Esophagus (tissue), 2 donors: Measurements from ENCODE around the gene PPP2R5E. TPM values are rescaled to one million over a fixed set of nuclear protein-coding genes. Genes with fewer than 3 reads are reported as not detected.

Experiments used
- H3K27ac ChIP-seq, 2 donors: one replicate each; pipeline ENCODE4 v1.5.1; 2013; ENCODE audit warnings: low read depth in 2 of 2, mild to moderate bottlenecking in 2 of 2, inconsistent platforms in 1 of 2, low read length in 1 of 2, moderate library complexity in 1 of 2
- H3K27me3 ChIP-seq, 2 donors: one replicate each; pipeline ENCODE4 v1.6.1; 2013; ENCODE audit warnings: low read length in 2 of 2, control low read depth in 1 of 2, mild to moderate bottlenecking in 1 of 2; ENCODE audit not compliant: insufficient read depth in 2 of 2, control insufficient read depth in 1 of 2
- H3K36me3 ChIP-seq, 2 donors: one replicate each; pipeline ENCODE4 v1.6.1; 2013; ENCODE audit warnings: low read length in 1 of 2; ENCODE audit not compliant: control insufficient read depth in 2 of 2, insufficient read depth in 2 of 2
- H3K4me1 ChIP-seq, 2 donors: one replicate each; pipeline ENCODE4 v1.6.1; 2013; ENCODE audit warnings: low read length in 1 of 2; ENCODE audit not compliant: control insufficient read depth in 2 of 2, insufficient read depth in 2 of 2
- H3K4me3 ChIP-seq, 2 donors: one replicate each; pipeline ENCODE4 v1.5.1; 2013; ENCODE audit warnings: low read length in 2 of 2, mild to moderate bottlenecking in 2 of 2, low read depth in 1 of 2, moderate library complexity in 1 of 2
- H3K9me3 ChIP-seq, 2 donors: one replicate each; pipeline ENCODE4 v1.6.1; 2013; ENCODE audit warnings: mild to moderate bottlenecking in 2 of 2, low read depth in 1 of 2, low read length in 1 of 2, moderate library complexity in 1 of 2; ENCODE audit not compliant: control insufficient read depth in 2 of 2, insufficient read depth in 1 of 2
- WGBS, 2 donors: extraction: QIAGEN DNeasy Blood & Tissue Kit; methylation state at CpG; one replicate each; pipeline ENCODE4 v1.1.7; 2013; 5-methylcytosine and 5-hydroxymethylcytosine counted together
- polyA plus RNA-seq, 2 donors: library from polyadenylated mRNA; stranded (reverse); fragments of 200-250 nt; gene quantifications; one replicate each; pipeline ENCODE4 v1.2.3, GENCODE V29; 2013
- donor health status: healthy with polysubstance abuse.
- donor health status: Bipolar disorder and iron deficiency.

The PPP2R5E gene
- polyA plus RNA-seq, 2 donors = 10.9 to 13.0 TPM

GRCh38 chr14:63428486-63428885, 114.7 kb downstream of the PPP2R5E start:
- H3K9me3 ChIP-seq = no peaks in the 10 kb centered on the region
- 81 to 89% methylated on average over 1 of the region's 1 CpG for WGBS, 2 donors

GRCh38 chr14:63426838-63427352, 116.3 kb downstream of the PPP2R5E start:
- Histone ChIP-seq H3K27me3 (no peaks in the 10 kb centered on the region), H3K4me3 (no peak overlapping the region), H3K36me3 (no peaks in the 10 kb centered on the region), H3K9me3 (no peaks in the 10 kb centered on the region), H3K4me1 (no peaks in the 10 kb centered on the region), H3K27ac (no peak overlapping the region)
- 85 to 92% methylated on average over 6 of the region's 6 CpGs for WGBS, 2 donors

More at GRCh38 chr14:63428486-63428885, 114.7 kb downstream of the PPP2R5E start:
- no peak overlapping the region for H3K4me3 ChIP-seq
- H3K27me3 ChIP-seq = no peaks in the 10 kb centered on the region
- H3K27ac ChIP-seq = no peak overlapping the region
- no peaks in the 10 kb centered on the region for H3K36me3 ChIP-seq
- no peaks in the 10 kb centered on the region for H3K4me1 ChIP-seq

- no peaks in the 10 kb centered on the region for H3K36me3 ChIP-seq
- H3K9me3 ChIP-seq = no peaks in the 10 kb centered on the region
- H3K27me3 ChIP-seq = no peaks in the 10 kb centered on the region
- no peak overlapping the region for H3K4me3 ChIP-seq
- 84 to 86% methylated on average over 4 of the region's 4 CpGs for WGBS, 2 donors
- H3K27ac ChIP-seq = no peak overlapping the region
- no peaks in the 10 kb centered on the region for H3K4me1 ChIP-seq
These were observed 119.3 kb downstream of the PPP2R5E start for GRCh38 chr14:63423889-63424288.

- H3K27me3 ChIP-seq = no peaks in the 10 kb centered on the region
- no peaks in the 10 kb centered on the region for H3K36me3 ChIP-seq
- H3K27ac ChIP-seq = no peak overlapping the region
- 88 to 90% methylated on average over 2 of the region's 2 CpGs for WGBS, 2 donors
- no peaks in the 10 kb centered on the region for H3K4me1 ChIP-seq
- H3K4me3 ChIP-seq = no peak overlapping the region
- H3K9me3 ChIP-seq = no peaks in the 10 kb centered on the region
These were observed 119.8 kb downstream of the PPP2R5E start for GRCh38 chr14:63423381-63423780.

GRCh38 chr14:63421919-63422318, 121.3 kb downstream of the PPP2R5E start:
- H3K27ac ChIP-seq = no peak overlapping the region
- no peaks in the 10 kb centered on the region for H3K4me1 ChIP-seq
- no peaks in the 10 kb centered on the region for H3K36me3 ChIP-seq
- H3K9me3 ChIP-seq = no peaks in the 10 kb centered on the region
- WGBS, 2 donors = 77 to 82% methylated on average over 3 of the region's 3 CpGs
- H3K4me3 ChIP-seq = no peak overlapping the region
- H3K27me3 ChIP-seq = no peaks in the 10 kb centered on the region

- Histone ChIP-seq H3K36me3 (no peaks in the 10 kb centered on the region), H3K27ac (no peak overlapping the region), H3K27me3 (no peaks in the 10 kb centered on the region), H3K4me3 (no peak overlapping the region), H3K4me1 (no peaks in the 10 kb centered on the region), H3K9me3 (no peaks in the 10 kb centered on the region)
- WGBS, 2 donors = 84 to 85% methylated on average over 2 of the region's 2 CpGs
These were observed 122.0 kb downstream of the PPP2R5E start for GRCh38 chr14:63421226-63421625.

GRCh38 chr14:63418020-63418419, 125.2 kb downstream of the PPP2R5E start:
- Histone ChIP-seq H3K27ac (no peak overlapping the region), H3K4me1 (no peaks in the 10 kb centered on the region), H3K27me3 (no peaks in the 10 kb centered on the region), H3K9me3 (no peaks in the 10 kb centered on the region), H3K4me3 (no peak overlapping the region), H3K36me3 (peaks cover 0 to 2% of the 10 kb centered on the region in 2 donors)
- 88 to 90% methylated on average over 3 of the region's 3 CpGs for WGBS, 2 donors

GRCh38 chr14:63413009-63413408, 130.2 kb downstream of the PPP2R5E start:
- 92 to 94% methylated on average over 1 of the region's 1 CpG for WGBS, 2 donors
- H3K4me1 ChIP-seq = no peaks in the 10 kb centered on the region
- no peak overlapping the region for H3K27ac ChIP-seq
- H3K9me3 ChIP-seq = no peaks in the 10 kb centered on the region
- peaks cover 2 to 6% of the 10 kb centered on the region in 2 donors for H3K36me3 ChIP-seq
- H3K27me3 ChIP-seq = no peaks in the 10 kb centered on the region
- no peak overlapping the region for H3K4me3 ChIP-seq

GRCh38 chr14:63406333-63406732, 136.8 kb downstream of the PPP2R5E start:
- 93 to 96% methylated on average over 9 of the region's 9 CpGs for WGBS, 2 donors
- Histone ChIP-seq H3K4me1 (peaks cover 0 to 2% of the 10 kb centered on the region in 2 donors), H3K9me3 (no peaks in the 10 kb centered on the region), H3K27me3 (no peaks in the 10 kb centered on the region), H3K36me3 (peaks cover 0 to 2% of the 10 kb centered on the region in 2 donors), H3K4me3 (no peak overlapping the region), H3K27ac (no peak overlapping the region)

- no peak overlapping the region for H3K4me3 ChIP-seq
- peaks cover 0 to 2% of the 10 kb centered on the region in 2 donors for H3K36me3 ChIP-seq
- H3K27me3 ChIP-seq = no peaks in the 10 kb centered on the region
- H3K4me1 ChIP-seq = peaks cover 0 to 2% of the 10 kb centered on the region in 2 donors
- no peaks in the 10 kb centered on the region for H3K9me3 ChIP-seq
- H3K27ac ChIP-seq = no peak overlapping the region
These were observed 137.5 kb downstream of the PPP2R5E start for GRCh38 chr14:63405715-63406114.
